Activated T-helper 2 cell treated with anti-CD3 and anti-CD28 coated beads, Interferon-gamma antibody, Interleukin-2, Interleukin-4, amounts not matched to agents 10 μg/mL and 5 μg/mL and 100 μg/mL, durations not matched to agents 14 hours and 24 hours and 36 hours (primary cell): ENCODE measurements around the gene MVD. TPM values are rescaled to one million over a fixed set of nuclear protein-coding genes. Genes with fewer than 3 reads are reported as not detected.

Experiments
- DNase-seq: peaks from one replicate; pipeline ENCODE4 v3.0.0; 2021; ENCODE audit warnings: low spot score
- H3K27ac Mint-ChIP-seq: one replicate; pipeline ENCODE4 v1.8.0; 2021; ENCODE audit warnings: mixed read lengths
- H3K27me3 Mint-ChIP-seq: one replicate; pipeline ENCODE4 v1.8.0; 2021; ENCODE audit warnings: low read depth, mixed read lengths
- H3K36me3 Mint-ChIP-seq: one replicate; pipeline ENCODE4 v1.8.0; 2021; ENCODE audit warnings: low read depth, mixed read lengths
- H3K4me1 Mint-ChIP-seq: one replicate; pipeline ENCODE4 v1.8.0; 2021; ENCODE audit warnings: low read depth, mixed read lengths
- H3K4me3 Mint-ChIP-seq: one replicate; pipeline ENCODE4 v1.8.0; 2021; ENCODE audit warnings: low read depth, mild to moderate bottlenecking, moderate library complexity, mixed read lengths
- H3K9me3 Mint-ChIP-seq: one replicate; pipeline ENCODE4 v1.8.0; 2021; ENCODE audit warnings: mixed read lengths
- intact Hi-C: fragments of 100-400 bp; cut with micrococcal nuclease; formaldehyde crosslinking; loops from one replicate; pipeline ENCODE4 v1.15.1; 2023
- total RNA-seq: library from RNA; stranded (reverse); gene quantifications from 2 replicates; pipeline ENCODE4 v1.2.3, GENCODE V29; 2022

MVD gene
- total RNA-seq, 1 donor from 2014 or later: 132 TPM

DNA sequence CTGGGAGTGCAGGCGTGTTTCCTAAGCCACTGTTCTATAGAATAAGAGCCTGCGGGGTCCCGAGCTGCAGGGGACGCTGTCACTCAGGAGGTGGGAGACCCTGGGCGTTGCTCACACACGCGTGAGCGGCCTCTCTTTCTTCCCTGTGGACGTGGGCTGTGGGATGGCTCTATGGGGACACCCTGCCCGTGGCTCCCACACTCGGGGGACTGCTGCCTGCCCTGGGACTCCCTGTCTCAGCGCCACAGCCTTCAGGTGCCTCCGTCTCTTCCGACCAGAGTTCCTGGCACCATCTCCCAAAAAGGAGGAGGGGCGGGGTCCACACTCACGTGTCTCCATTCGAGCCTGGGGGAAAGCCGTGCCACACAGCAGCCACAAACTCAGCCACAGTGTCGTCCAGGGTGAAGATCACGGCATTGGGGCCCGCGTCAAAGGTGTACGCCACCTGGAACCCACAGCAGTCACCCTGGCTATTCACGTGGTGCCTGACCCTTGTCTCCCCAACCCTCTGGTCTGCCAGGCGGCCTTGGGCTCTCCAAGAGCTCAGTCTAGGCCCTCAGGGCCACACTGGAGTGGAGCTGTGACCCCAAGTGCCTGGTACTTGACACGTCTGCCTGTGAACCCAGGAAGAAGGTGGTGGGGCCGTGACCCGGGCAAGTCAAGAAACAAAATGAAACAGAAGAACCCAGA, 8.4 kb downstream of the MVD start:
- Mint-ChIP-seq H3K27ac (no peak overlapping the region), H3K9me3 (no peaks in the 10 kb centered on the region), H3K4me3 (no peak overlapping the region), H3K27me3 (no peaks in the 10 kb centered on the region), H3K36me3 (peaks cover 35% of the 10 kb centered on the region), H3K4me1 (peaks cover 7% of the 10 kb centered on the region)
- no peak for DNase-seq
- intact Hi-C loops: no loop called here

GRCh38 chr16:88653596-88654362, 9.1 kb downstream of the MVD start:
- Mint-ChIP-seq H3K4me1 (peaks cover 12% of the 10 kb centered on the region), H3K9me3 (no peaks in the 10 kb centered on the region), H3K4me3 (no peak overlapping the region), H3K36me3 (peaks cover 35% of the 10 kb centered on the region), H3K27ac (peak overlapping the region; percentile 6), H3K27me3 (no peaks in the 10 kb centered on the region)
- intact Hi-C loops: no loop called here
- DNase-seq: no peak

- no peak for DNase-seq
- intact Hi-C loops: no loop called here
- Mint-ChIP-seq H3K4me1 (peaks cover 12% of the 10 kb centered on the region), H3K36me3 (peaks cover 34% of the 10 kb centered on the region), H3K27me3 (no peaks in the 10 kb centered on the region), H3K9me3 (no peaks in the 10 kb centered on the region), H3K27ac (peak overlapping the region; percentile 52), H3K4me3 (no peak overlapping the region)
Measured at GRCh38 chr16:88653101-88653500, 9.8 kb downstream of the MVD start.

DNA sequence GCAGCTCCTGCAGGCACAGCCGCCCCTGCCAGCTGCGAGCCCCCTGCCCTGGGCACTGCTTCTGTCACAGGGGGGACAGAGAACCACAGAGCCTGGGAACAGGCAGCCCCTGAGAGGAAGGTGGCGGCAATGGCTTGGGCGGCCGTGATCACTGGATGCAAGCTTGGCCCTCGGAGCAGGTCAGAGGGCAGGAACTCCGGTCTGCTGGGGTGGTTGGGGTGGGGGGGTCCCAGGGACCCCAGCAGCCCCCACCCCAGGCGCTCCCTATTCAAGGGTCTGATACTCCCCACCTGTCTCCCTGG, 10.2 kb downstream of the MVD start:
- H3K27ac Mint-ChIP-seq: peak overlapping the region; percentile 52
- no peaks in the 10 kb centered on the region for H3K27me3 Mint-ChIP-seq
- intact Hi-C loops: no loop called here
- H3K36me3 Mint-ChIP-seq: peaks cover 31% of the 10 kb centered on the region
- H3K9me3 Mint-ChIP-seq: no peaks in the 10 kb centered on the region
- H3K4me1 Mint-ChIP-seq: peaks cover 12% of the 10 kb centered on the region
- no peak for DNase-seq
- no peak overlapping the region for H3K4me3 Mint-ChIP-seq

DNA sequence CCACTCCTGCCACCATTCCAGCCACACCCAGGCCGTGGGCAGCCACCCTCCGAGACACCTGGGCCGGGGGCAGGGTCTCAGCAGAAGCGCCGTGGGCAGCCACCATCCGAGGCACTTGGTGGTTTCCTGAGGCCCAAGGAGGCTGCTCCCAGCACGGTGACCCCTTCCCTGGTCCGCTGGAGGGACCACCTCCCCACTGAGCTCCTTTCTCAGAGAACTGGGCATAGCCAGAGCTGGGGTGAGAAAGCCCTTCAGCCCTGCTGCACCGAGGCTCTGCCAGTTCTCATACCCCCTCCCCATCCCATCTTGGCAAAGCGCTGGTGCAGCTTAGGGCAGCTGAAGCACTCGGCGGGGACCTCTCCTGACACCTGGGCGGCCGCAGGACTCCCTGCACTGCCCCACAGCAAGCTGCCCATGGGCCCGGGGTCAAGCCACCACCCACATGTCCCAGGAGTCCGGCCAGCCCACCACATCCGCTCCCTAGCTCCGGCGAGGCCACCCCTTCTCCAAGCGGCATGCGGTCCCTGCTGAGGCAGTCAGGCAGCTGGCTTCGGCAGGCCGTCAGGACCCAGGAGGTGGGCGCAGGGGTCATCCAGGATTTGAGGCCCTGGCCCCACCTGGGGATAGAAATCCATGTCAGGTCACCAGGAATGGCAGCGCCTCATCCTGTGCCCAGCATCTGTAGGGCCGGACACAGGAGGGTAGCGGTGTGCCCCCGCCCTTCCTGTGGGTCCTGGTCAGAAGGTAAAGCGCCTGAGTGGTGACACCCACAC, 10.7 kb downstream of the MVD start:
- peak overlapping the region; percentile 95 for H3K27ac Mint-ChIP-seq
- no peak for DNase-seq
- H3K9me3 Mint-ChIP-seq: no peaks in the 10 kb centered on the region
- intact Hi-C loops: loop anchor here (1.0 to 2.0 kb wide), 3 partner anchors 11 to 199 kb away; partner anchors contain the start of genes MVD, SNAI3 and ZFPM1
- no peak overlapping the region for H3K4me3 Mint-ChIP-seq
- peaks cover 12% of the 10 kb centered on the region for H3K4me1 Mint-ChIP-seq
- peaks cover 31% of the 10 kb centered on the region for H3K36me3 Mint-ChIP-seq
- H3K27me3 Mint-ChIP-seq: no peaks in the 10 kb centered on the region

DNA sequence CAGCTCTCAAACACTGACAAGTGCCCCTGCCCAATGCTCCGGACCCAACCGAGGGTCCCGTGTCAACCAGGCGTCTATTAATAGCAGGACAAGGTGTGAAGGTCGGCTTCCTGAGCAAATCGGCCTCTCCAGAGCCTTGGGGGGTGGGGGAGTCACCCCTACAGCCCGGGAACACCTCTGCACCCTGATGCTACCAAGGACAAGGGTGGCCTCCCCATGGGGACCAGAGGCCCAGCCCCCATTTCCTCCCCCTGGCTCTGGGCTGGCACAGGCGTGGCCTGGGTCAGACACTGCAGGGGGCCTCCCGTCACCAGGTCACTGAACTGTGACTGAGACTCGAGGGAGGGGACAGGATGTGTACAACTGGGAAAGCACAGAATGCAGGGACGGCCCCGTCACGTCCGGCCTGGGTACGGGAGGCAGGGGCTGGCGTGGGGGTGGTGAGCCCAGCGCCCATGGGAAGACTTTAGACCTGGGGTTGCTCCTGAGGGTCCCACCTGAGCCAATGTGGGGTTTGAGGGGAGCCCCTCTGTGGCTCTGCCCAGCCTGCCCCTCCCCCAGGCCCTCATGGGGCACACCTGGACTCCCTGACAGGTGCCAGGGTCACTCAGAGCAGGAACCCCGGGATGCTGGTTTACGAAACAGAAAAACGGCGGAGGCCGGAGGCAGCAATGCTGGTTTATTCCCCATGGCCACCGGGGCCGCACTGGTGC, 11.5 kb downstream of the MVD start:
- Mint-ChIP-seq H3K4me3 (peak overlapping the region; percentile 87), H3K27me3 (no peaks in the 10 kb centered on the region), H3K36me3 (peaks cover 27% of the 10 kb centered on the region), H3K27ac (peak overlapping the region; percentile 95), H3K4me1 (peaks cover 12% of the 10 kb centered on the region), H3K9me3 (no peaks in the 10 kb centered on the region)
- intact Hi-C loops: loop anchor here (1.0 to 2.0 kb wide), 3 partner anchors 12 to 199 kb away; partner anchors contain the start of genes MVD, SNAI3 and ZFPM1
- DNase-seq: peak; percentile 76

GRCh38 chr16:88650749-88651275, 12.1 kb downstream of the MVD start, which contains the start of gene CYBA:
TSS of gene CYBA (minus strand) at chr16:88651053. CDS start at chr16:88651013, 40 bp downstream.
- Mint-ChIP-seq H3K36me3 (peaks cover 22% of the 10 kb centered on the region), H3K27me3 (no peaks in the 10 kb centered on the region), H3K9me3 (no peaks in the 10 kb centered on the region), H3K4me3 (peak within 1 kb of the TSS; percentile 87), H3K4me1 (peaks cover 12% of the 10 kb centered on the region), H3K27ac (peak within 1 kb of the TSS; percentile 95)
- DNase-seq: peak; percentile 86
- intact Hi-C loops: loop anchor here (1.0 to 2.0 kb wide), 3 partner anchors 12 to 198 kb away; partner anchors contain the start of genes MVD, SNAI3 and ZFPM1

DNA sequence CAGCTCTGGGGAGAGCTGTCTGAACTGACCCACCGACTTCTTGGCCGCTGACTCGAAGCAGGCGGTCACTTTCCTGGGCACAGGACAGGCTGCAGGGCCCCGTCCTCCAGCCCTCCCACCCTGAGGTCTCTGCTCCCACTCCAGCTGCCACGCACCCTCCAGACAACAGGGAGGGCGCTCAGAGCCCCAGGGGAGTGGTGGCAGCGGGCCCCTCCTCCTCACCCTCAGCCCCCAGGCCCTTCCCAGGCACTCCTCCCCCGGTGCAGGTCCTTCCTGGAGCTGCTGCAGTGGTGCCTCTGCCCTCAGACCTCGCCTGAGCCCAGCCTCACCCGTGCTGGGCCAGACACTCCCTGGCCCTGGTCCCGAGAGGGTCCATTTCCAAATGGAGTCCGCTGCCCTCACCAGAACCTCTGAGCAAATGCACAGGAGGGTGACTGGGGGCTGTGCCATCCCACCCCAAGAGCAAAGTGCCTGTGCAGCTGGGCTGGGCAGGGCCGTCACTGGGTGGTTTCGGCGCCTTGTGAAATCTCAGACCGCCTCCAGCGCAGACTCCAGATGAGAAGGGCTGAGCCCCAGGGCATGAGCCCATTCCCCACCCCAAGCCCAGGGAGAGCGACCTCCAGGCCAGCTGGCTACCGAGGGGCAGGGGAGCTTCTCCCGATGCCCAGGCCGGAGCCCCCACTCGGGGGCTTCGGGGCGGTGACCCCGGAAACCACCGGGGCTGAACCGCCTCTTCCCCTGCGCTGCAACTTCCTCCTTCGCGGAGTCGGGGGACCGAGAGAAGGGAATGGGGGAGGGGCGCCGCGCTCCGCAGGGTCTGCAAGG, 12.8 kb downstream of the MVD start:
- intact Hi-C loops: loop anchor here (2.0 kb wide), 1 partner anchor 197 kb away; the partner anchor contains the start of gene ZFPM1
- DNase-seq: peak; percentile 40

GRCh38 chr16:88649195-88649923, 13.5 kb downstream of the MVD start:
- no peak for DNase-seq
- peaks cover 12% of the 10 kb centered on the region for H3K4me1 Mint-ChIP-seq
- no peaks in the 10 kb centered on the region for H3K27me3 Mint-ChIP-seq
- no peaks in the 10 kb centered on the region for H3K9me3 Mint-ChIP-seq
- H3K4me3 Mint-ChIP-seq: peak overlapping the region; percentile 87
- intact Hi-C loops: no loop called here
- peaks cover 23% of the 10 kb centered on the region for H3K36me3 Mint-ChIP-seq
- H3K27ac Mint-ChIP-seq: peak overlapping the region; percentile 63

More for the DNA sequence above, 12.8 kb downstream of the MVD start:
- H3K27ac Mint-ChIP-seq: peak overlapping the region; percentile 76
- peaks cover 12% of the 10 kb centered on the region for H3K4me1 Mint-ChIP-seq
- no peaks in the 10 kb centered on the region for H3K9me3 Mint-ChIP-seq
- H3K4me3 Mint-ChIP-seq: peak overlapping the region; percentile 87
- no peaks in the 10 kb centered on the region for H3K27me3 Mint-ChIP-seq
- peaks cover 24% of the 10 kb centered on the region for H3K36me3 Mint-ChIP-seq

- Mint-ChIP-seq H3K4me1 (peaks cover 12% of the 10 kb centered on the region), H3K4me3 (peak overlapping the region; percentile 17), H3K9me3 (no peaks in the 10 kb centered on the region), H3K36me3 (peaks cover 27% of the 10 kb centered on the region), H3K27me3 (no peaks in the 10 kb centered on the region), H3K27ac (no peak overlapping the region)
- intact Hi-C loops: no loop called here
- no peak for DNase-seq
Measured at GRCh38 chr16:88647178-88648070, 15.5 kb downstream of the MVD start.
